Right lobe of liver (tissue), 4 donors: Measurements from ENCODE around the gene ANKS6.

Experiments
- CTCF ChIP-seq, 4 donors: fragments of 200-600 bp in 3 of 4; fragments of 450-650 bp in 1 of 4; IDR thresholded peaks; one replicate each; pipeline versions ENCODE4 v1.5.1 to v1.8.0; 2016 to 2022; ENCODE audit warnings: antibody characterized with exemption in 4 of 4, mild to moderate bottlenecking in 2 of 4
- POLR2A ChIP-seq: fragments of 450-650 bp; IDR thresholded peaks from one replicate; pipeline ENCODE4 v1.6.1; 2017; ENCODE audit warnings: antibody characterized with exemption, mild to moderate bottlenecking
- donor health status: DM: no; HTN: no; CAD: no.
- donor health status: DM: no; HTN: no; CAD: no.
- donor health status: DM: no; HTN: yes; CAD: no.

DNA sequence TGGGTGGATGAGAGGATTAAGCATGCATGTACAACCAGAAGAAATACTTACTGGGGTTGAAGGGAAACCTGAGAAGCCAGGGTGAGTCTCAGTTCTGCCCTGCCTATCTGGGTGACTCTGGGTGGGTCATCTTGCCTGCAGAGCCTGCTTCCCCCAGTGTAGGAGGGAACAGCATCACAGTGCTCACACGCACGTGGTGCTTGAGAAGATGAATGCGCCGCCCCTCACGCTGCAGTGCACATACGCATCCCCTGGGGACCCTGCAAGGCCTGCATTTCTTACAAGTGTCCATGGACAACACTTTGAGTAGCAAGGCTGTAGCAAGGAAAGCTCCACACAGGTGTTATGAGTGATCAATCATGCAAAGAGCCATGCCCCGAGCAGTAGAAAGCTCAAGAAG, 68.9 kb downstream of the ANKS6 start:
- TF ChIP-seq CTCF (IDR thresholded peaks at IDR 0.05) (no peak), POLR2A (no peak)
